Measurements from ENCODE around the gene SDR9C7.
"Not testable (repeated sequence)": the region's sequence is repeated elsewhere in the genome, so short reads cannot be mapped to it uniquely, and the experiment has no call there.

The SDR9C7 gene

DNA sequence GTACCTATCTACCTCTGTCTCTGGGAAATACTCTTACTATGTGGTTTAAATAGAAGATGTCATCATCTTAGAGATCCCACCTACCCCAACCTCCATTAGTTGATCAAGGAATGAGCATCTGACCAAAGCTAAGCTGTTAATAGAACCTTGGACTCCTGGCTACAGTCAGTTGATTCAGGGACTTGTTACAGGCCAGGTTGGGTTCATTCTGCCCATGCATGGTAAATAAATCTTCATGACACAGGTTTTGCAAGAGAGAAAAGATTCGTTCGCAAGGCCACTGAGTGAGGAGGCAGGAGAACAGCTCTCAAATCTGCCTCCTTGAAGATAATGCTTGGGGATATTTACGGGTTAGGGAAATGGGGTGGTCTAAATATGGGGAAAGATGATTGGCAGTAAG lies 19.5 kb downstream of the SDR9C7 start:
- DNase-seq (ENCODE audit: low read depth) = no peak

DNA sequence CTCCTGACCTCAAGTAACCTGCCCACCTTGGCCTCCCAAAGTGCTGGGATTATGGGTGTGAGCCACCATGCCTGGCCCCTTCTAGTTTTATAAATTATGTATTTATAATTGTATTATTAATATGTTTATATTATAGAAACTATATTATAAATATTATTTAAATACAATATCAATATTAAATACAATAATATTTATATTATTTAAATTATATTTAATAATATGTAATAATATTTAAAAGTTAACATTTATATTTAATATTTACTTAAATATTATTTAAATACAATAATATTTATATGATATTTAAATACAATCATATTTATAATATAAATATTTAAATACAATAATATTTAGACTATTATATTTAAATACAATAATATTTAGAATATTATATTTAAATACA lies 20.0 kb downstream of the SDR9C7 start:
- DNase-seq (ENCODE audit: low read depth) = no peak

DNA sequence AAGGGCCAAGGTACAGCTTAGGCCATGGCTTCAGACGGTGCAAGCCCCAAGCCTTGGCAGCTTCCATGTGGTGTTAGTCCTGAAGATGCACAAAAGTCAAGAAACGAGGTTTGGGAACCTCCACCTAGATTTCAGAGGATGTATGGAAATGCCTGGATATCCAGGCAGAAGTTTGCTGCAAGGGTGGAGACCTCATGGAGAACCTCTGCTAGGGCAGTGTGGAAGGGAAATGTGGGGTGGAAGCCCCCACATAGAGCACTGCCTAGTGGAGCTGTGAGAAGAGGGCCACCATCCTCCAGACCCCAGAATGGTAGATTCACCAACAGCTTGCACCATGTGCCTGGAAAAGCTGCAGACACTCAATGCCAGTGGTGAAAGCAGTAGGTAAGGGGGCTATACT lies 24.8 kb downstream of the SDR9C7 start:
- not testable (repeated sequence) for DNase-seq (ENCODE audit: low read depth)

DNA sequence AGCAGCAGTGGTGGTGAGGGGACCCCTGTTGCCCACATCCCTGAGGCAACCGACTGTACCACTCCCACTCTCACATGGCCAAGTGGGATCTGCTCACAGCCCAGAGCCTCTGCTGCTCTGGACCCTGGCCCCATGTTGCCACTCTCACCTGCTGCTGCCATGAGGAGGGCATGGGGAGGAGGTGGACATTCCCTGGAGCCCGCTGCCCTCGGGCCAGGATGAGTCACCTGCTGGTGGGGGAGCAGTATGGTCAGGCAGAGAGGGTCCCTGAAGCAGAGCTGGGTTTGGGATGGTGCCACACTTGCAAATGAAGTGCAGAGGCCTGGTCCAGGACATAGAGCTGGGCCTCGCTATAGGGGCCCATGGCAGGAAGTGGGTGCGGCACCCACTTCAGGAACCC lies 26.1 kb downstream of the SDR9C7 start:
- no peak for DNase-seq (ENCODE audit: low read depth)

DNA sequence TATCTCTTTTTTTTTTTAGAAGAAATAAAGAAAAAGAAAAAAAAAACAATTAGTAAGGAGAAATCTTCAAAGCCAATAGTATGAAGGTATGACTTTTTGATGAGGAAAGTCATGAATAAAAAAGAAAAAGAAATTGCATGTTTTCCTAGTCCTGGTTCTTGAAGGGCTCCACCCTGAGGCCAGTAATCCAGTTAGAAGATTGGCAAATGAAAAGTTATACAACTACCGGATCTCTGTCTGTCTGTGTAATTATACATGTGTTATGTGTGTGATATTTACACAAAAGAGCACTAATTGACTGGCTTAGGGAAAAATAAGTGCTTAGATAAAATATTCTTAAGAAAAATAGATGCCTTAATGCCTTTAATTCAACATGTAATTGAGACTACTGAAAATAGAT lies 28.4 kb downstream of the SDR9C7 start:
- no peak for DNase-seq (ENCODE audit: low read depth)

DNA sequence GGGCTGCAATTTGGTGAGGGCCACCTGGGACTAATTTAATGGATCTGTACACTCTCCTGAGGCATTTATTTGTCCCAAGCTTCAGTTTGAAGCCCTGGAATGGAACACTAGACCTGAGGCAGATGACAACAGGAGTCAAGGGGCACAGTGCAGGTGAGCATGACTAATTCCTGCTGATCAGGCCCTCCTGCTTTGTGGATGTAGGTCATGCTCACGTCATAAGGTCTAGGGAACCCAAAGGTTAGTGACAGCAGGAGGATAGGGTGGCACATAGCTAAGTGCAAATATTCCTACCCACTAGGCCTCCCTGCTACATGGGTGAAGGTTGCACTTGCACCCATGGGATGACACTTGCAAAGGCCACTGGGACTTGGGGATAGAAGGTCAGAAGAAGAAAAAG lies 30.8 kb downstream of the SDR9C7 start:
- DNase-seq (ENCODE audit: low read depth) = no peak

DNA sequence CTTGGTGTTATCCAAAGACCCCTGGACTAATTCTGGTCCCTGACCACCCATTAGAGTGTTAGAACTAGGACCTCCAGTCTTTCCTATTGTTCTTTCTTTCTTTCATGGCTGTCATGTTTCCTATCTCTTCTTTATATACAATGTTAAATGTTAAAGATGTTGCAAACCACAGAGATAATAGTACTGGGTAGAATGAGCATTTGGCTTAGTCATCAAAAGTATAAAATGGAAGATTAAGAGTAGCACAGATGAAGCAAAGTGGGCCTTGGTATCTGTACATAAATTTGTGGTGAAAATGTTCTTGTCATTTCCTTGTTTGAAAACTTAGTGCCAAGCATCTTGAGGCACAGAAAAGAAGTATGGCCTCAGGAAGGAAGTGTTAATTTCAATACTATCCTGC lies 32.9 kb downstream of the SDR9C7 start:
- DNase-seq (ENCODE audit: low read depth) = not testable (repeated sequence)

DNA sequence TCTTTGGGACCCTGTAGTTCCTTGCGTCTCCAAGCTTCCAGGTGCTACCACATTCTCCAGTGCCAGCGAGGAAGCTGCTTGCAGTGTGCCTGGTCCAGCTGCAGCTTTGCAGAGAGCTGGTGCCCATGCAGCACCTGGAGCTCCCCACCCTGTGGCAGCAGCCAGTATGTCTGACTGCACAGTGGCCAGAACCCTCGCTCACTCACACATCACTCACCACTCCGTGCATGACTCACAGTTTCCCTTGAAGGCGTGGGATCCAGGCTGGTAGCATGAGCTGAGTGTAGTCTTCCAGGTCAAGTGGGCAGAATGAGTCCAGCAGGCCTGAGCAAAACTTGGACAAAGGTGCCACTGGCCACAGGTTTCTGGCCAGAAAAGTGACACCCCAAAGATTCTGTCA lies 33.6 kb downstream of the SDR9C7 start:
- DNase-seq (ENCODE audit: low read depth) = no peak

DNA sequence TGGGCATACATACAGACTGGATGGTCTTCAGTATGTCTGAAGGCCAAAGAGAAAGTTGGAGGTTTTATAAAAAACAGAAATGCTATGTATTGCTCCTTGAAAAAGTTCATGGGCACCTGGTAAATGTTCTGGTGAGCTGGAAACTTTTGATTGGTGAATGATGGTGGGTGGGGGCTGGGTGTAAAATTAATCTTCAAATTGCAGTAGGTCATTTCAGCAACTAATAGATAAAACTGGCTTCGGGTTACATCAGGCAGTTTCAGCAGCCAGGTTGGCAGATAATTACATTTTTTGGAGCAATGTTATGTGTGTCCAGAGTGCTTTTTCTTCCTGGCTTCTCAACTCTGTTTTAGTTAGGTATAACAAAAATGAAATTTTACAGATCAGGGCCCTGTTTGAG lies 35.3 kb downstream of the SDR9C7 start:
- DNase-seq (ENCODE audit: low read depth) = no peak

DNA sequence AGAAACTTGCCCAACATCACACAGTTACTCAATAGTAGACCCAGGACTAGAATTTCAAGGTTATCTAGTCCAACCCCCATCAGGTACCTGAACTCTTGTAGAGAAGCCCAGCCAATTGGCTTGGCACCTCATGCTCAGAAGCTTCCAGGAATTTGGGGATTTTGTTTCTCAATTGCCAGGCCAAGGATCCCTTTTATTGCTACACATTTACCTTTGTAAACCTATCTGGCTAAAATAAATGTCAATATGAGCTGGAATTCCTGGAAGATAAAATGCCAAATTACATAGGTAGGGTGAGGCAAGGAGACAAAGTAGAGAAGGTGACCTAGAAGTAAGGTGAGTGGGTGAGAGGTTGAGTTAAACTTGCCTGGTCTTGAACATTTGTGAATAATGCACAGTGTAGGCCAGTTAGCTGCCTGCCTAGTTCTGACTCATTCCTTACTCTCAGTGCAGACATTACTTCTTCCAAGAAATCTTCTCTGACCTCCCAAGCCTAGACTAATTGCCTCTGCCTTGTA lies 36.3 kb downstream of the SDR9C7 start:
- DNase-seq (ENCODE audit: low read depth) = no peak

DNA sequence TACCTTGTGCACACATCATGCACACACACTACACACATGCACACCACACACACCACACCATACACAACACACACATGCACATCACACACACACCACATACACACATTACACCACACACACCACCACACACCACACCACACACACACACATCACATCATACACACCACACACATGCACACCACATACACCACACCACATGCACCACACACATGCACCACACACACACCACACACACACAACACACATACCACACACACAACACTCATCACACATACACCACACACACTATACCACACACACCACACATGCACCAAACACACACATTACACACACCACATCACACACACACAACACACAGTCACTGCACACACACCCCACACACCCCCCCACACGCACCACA lies 38.1 kb downstream of the SDR9C7 start:
- DNase-seq (ENCODE audit: low read depth) = no peak

DNA sequence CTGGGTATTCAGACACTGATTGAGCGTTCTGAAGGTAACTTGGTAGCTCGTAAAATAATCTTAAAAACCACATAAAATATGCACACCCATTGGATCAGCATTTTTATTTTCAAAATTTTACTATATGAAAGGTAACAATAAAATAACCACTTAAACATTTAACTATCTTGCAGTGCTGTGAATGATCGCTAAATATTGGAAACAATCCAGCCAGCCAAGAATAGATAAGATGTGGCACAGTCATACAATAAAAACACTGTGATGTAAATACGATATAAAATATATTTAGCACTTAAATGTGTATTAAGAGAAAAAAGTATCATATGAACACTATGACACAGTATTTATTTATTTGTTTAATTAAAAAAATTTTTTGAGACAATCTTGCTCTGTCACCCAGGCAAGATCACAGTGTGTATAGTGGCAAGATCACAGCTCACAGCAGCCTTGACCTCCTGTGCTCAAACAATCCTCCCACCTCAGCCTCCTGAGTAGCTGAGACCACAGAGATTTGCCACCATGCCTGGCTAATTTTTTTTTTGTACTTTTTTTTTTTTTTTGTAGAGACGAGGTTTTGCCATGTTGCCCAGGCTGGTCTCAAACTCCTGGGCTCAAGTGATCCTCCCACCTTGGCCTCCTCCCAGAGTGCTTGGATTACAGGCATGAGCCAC lies 39.4 kb downstream of the SDR9C7 start:
- DNase-seq (ENCODE audit: low read depth) = no peak

DNA sequence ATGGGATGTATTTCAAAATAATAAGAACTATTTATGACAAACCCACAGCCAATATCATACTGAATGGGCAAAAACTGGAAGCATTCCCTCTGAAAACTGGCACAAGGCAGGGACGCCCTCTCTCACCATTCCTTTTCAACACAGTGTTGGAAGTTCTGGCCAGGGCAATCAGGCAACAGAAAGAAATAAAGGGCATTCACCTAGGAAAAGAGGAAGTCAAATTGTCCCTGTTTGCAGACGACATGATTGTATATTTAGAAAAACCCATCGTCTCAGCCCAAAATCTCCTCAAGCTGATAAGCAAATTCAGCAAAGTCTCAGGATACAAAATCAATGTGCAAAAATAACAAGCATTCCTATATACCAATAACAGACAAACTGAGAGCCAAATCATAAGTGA lies 42.3 kb downstream of the SDR9C7 start:
- not testable (repeated sequence) for DNase-seq (ENCODE audit: low read depth)

DNA sequence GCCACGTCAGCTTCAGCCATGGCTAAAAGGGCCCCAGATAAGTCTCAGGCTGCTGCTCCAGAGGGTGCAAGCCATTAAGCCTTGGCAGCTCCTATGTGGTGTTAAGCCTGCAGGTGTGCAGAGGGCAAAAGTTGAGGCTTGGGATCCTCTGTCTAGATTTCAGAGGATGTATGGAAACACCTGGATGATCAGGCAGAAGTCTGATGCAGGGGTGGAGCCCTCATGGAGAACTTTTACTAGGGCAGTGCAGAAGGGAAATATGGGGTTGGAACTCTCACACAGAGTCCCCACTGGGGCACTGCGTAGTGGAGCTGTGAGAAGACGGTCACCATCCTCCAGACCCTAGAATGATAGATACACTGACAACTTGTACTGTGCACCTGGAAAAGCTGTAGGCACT lies 47.9 kb downstream of the SDR9C7 start:
- DNase-seq (ENCODE audit: low read depth) = no peak

DNA sequence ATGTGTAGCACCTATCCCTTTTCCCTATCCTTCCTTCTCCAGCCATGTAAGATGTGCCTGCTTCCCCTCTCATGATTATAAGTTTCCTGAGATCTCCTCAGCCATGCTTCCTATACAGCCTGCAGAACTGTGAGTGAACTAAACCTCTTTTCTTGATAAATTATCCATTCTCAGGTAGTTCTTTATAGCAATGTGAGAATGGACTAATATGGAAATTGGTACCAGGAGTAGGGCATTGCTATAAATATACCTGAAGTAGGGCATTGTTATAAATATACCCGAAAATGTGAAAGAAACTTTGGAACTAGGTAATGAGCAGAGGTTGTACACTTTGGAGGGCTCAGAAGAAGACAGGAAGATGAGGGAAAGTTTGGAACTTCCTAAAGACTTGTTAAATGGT lies 48.9 kb downstream of the SDR9C7 start:
- DNase-seq (ENCODE audit: low read depth) = no peak

DNA sequence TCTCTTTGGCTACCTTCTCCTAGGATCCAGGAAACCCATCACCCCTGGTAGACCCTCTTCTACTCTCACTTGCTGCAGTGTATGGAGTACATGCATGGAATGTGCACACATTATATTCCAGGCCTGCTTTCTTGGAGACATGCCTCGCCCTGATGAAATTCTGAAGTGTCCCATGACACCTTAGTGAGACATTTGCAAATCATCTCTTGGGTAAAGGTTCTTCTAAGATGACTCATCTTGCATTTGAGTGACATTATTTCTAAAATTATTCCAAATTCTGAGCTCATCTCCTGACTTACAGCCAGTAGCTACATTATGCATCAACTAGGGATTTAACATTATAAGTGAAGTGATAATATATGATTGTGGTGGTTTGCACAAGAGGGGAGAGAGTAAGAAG lies 49.8 kb downstream of the SDR9C7 start:
- DNase-seq (ENCODE audit: low read depth) = no peak

DNA sequence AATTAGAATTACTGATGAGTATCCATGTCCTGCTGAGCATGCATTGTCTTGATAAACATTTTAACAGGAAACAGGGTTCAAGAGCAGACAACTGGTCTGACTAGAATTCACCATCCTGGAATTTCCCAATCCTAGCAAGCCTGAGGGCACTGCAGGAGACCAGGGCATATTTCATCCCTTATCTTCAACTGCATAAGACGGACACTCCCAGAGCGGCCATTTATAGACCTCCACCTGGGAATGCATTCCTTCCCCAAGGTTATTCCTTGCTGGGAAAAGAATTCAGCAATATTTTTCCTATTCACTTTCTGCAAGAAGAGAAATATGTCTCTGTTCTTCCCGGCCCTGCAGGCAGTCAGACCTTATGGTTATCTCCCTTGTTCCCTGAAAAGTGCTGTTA lies 51.8 kb downstream of the SDR9C7 start:
- not testable (repeated sequence) for DNase-seq (ENCODE audit: low read depth)

DNA sequence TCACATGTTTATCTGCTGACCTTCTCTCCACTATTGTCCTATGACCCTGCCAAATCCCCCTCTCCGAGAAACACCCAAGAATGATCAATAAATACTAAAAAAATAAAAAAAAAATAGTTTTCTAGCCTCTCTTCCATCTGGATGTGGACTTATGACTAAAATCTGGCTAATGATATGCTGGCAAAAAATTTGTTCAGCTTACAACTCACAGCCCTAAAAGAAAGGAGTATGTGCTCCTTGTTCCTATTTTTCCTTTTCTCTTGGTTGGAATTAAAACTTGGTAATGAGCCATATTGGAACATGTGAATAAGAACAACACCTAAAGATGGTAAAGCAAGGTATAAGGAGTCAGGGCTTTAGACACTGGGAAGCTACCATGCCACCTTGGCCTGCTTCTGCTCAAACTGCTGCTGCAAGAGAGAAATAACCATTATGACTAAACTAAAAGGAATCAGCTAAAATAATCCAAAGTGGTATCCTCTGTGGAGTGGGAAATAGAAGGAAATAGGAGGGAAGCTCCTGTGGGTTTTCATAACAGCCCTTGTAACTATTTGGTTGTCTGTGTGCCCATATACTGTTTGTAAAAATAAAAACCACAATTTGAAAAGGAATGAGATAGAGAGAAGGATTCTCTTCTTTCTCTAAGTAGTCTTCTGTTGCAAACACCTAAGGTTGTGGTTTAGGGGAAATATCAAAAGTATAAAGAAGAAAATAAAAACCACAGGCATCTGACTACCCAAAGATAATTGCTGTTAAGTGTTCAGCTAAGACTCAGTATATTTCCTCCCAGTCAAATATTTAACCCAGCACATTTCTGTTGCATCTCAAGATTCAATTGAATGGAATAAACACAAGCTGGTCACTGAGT lies 53.8 kb downstream of the SDR9C7 start:
- no peak for DNase-seq (ENCODE audit: low read depth)

DNA sequence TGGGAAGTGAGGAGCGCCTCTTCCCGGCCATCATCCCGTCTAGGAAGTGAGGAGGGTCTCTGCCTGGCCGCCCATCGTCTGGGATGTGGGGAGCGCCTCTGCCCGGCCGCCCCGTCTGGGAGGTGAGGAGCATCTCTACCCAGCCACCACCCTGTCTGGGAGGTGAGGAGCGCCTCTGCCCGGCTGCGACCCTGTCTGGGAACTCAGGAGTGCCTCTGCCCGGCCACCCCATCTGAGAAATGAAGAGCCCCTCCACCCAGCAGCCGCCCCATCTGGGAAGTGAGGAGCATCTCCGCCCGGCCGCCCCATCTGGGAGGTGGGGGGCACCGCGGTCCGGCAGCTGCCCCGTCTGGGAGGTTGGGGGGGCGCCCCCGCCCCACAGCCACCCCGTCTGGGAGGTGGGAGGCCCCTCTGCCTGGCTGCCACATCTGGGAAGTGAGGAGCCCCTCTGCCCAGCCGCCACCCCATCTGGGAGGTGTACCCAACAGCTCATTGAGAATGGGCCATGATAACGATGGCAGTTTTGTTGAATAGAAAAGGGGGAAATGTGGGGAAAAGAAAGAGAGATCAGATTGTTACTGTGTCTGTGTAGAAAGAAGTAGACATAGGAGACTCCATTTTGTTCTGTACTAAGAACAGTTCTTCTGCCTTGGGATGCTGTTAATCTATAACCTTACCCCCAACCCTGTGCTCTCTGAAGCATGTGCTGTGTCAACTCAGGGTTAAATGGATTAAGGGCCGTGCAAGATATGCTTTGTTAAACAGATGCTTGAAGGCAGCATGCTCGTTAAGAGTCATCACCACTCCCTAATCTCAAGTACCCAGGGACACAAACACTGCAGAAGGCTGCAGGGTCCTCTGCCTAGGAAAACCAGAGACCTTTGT lies 54.7 kb downstream of the SDR9C7 start:
- not testable (repeated sequence) for DNase-seq (ENCODE audit: low read depth)

DNA sequence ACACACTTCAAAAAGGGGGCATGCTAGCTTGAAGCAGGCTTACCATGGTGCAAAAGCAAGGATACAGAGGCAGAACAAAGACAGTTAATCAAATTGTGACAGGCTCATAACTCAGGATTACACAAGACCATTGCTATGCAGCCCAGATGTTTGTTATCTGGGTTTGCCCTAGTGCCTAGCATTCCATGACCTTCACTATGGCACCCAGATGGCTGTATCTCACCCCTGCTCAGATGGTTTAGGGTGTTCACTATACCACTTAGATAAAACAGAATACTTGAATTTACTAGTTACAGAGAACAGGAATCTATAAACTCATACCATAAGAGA lies 56.2 kb downstream of the SDR9C7 start:
- DNase-seq (ENCODE audit: low read depth) = no peak

DNA sequence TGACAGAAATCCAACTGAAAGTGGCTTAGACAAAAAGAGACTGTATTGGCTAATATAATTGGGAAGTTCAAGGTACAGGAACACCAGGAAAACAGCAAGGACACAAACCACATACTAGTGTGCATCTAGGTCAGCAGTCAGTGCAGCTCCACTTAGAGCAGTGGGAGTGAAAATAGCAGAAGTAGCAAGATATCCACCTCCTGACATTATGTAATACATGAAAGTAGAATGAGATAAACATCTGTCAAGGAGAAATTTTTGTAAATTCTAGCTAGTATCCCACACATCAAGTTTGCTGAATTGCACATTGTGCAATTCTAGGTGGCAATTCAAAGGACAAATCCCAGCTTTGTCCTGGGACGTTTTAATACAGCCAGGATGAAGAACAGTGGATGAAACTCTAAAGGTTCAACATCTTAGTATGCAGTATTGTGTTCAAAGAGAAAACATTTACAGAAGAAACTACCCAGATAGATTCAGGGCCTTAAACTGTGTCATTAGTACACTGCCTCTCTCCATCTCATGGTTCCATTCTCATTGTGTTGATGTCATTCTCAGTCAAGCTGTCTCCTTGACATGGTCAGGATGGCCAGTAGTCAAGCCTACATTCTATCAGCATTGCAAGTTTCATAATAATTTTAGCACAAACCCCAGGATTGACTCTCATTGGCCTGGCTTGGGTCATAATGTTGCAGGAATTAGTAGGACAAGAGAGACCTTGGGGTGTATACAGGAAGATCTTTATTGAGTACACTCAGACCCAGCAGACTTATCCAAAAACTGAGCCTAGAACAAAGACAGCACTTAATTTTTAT lies 56.8 kb downstream of the SDR9C7 start:
- DNase-seq (ENCODE audit: low read depth) = no peak

DNA sequence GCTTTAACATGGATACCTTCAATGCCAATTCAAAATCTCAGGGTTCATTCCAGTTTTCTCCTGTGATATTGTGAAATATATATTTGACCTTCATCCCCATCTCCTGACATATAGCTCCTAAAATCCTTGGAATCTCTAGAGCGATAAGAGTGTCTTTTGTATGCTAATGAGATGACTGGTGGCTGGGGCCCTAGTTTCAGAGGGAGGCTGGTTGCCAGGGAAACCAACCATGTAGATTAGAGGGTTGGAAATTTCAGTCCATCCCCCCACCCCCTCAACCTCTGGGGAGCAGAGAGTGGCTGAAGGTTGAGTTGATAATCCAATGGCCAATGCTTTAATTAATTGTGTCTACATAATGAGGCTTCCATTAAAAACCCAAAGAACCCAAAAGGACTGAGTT lies 59.4 kb downstream of the SDR9C7 start:
- no peak for DNase-seq (ENCODE audit: low read depth)
